Measurements from ENCODE around the gene FTO. TPM values are rescaled to one million over a fixed set of nuclear protein-coding genes. Genes with fewer than 3 reads are reported as not detected.

Gene FTO
- total and polyA plus RNA-seq, 2 of the 13 experiments (the other 11 are each of a cell fraction or from before 2014, with no cell fraction given): 41.6 to 55.8 TPM

DNA sequence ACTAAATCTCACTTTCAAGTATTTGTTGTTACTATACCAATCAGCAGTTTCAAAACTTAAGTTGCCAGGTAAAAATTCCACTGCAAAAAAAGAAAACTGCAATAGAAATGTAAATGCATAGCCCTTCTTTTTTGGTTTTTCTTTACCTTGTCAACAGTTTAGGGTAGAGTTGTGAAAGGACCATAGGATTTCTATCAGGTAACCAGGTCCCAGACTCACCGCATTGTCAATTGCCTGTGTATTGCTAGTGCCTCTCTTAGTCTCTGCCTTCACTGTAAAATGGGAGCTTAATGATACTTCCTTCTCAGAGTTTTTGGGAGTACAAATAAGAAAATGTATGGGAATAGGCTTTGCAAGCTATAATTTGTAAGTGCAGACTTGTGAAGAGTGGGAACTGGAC, 145.0 kb downstream of the FTO start (continued):
- TF ChIP-seq, protein P1, sequence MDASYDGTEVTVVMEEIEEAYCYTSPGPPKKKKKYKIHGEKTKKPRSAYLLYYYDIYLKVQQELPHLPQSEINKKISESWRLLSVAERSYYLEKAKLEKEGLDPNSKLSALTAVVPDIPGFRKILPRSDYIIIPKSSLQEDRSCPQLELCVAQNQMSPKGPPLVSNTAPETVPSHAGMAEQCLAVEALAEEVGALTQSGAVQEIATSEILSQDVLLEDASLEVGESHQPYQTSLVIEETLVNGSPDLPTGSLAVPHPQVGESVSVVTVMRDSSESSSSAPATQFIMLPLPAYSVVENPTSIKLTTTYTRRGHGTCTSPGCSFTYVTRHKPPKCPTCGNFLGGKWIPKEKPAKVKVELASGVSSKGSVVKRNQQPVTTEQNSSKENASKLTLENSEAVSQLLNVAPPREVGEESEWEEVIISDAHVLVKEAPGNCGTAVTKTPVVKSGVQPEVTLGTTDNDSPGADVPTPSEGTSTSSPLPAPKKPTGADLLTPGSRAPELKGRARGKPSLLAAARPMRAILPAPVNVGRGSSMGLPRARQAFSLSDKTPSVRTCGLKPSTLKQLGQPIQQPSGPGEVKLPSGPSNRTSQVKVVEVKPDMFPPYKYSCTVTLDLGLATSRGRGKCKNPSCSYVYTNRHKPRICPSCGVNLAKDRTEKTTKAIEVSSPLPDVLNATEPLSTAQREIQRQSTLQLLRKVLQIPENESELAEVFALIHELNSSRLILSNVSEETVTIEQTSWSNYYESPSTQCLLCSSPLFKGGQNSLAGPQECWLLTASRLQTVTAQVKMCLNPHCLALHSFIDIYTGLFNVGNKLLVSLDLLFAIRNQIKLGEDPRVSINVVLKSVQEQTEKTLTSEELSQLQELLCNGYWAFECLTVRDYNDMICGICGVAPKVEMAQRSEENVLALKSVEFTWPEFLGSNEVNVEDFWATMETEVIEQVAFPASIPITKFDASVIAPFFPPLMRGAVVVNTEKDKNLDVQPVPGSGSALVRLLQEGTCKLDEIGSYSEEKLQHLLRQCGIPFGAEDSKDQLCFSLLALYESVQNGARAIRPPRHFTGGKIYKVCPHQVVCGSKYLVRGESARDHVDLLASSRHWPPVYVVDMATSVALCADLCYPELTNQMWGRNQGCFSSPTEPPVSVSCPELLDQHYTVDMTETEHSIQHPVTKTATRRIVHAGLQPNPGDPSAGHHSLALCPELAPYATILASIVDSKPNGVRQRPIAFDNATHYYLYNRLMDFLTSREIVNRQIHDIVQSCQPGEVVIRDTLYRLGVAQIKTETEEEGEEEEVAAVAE (CRISPR knock-in tag; IDR thresholded peaks at IDR 0.05; ENCODE audit: borderline replicate concordance): no peak
- TF ChIP-seq, protein P2, sequence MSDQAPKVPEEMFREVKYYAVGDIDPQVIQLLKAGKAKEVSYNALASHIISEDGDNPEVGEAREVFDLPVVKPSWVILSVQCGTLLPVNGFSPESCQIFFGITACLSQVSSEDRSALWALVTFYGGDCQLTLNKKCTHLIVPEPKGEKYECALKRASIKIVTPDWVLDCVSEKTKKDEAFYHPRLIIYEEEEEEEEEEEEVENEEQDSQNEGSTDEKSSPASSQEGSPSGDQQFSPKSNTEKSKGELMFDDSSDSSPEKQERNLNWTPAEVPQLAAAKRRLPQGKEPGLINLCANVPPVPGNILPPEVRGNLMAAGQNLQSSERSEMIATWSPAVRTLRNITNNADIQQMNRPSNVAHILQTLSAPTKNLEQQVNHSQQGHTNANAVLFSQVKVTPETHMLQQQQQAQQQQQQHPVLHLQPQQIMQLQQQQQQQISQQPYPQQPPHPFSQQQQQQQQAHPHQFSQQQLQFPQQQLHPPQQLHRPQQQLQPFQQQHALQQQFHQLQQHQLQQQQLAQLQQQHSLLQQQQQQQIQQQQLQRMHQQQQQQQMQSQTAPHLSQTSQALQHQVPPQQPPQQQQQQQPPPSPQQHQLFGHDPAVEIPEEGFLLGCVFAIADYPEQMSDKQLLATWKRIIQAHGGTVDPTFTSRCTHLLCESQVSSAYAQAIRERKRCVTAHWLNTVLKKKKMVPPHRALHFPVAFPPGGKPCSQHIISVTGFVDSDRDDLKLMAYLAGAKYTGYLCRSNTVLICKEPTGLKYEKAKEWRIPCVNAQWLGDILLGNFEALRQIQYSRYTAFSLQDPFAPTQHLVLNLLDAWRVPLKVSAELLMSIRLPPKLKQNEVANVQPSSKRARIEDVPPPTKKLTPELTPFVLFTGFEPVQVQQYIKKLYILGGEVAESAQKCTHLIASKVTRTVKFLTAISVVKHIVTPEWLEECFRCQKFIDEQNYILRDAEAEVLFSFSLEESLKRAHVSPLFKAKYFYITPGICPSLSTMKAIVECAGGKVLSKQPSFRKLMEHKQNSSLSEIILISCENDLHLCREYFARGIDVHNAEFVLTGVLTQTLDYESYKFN (CRISPR knock-in tag; conservative IDR thresholded peaks at IDR 0.05): peak; percentile 10
- TF ChIP-seq CC2D1A (CRISPR knock-in tag; IDR thresholded peaks at IDR 0.05) (0 out of 2 replicates have a peak, but pooled peaks have one; percentile 5), SOX6 (IDR thresholded peaks at IDR 0.05) (no peak), SOX6 (CRISPR knock-in tag; IDR thresholded peaks at IDR 0.05) (0 out of 2 replicates have a peak, but pooled peaks have one; percentile 25), TBX2 (CRISPR knock-in tag; IDR thresholded peaks at IDR 0.05; ENCODE audit: borderline replicate concordance) (no peak), DPF2 (CRISPR knock-in tag; IDR thresholded peaks at IDR 0.05; ENCODE audit: borderline replicate concordance, low read depth) (0 out of 2 replicates have a peak, but pooled peaks have one; percentile 8), HDAC1 (CRISPR knock-in tag; IDR thresholded peaks at IDR 0.05) (0 out of 2 replicates have a peak, but pooled peaks have one; percentile 34), CBFB (CRISPR knock-in tag; IDR thresholded peaks at IDR 0.05) (no peak), ZMYM4 (CRISPR knock-in tag; IDR thresholded peaks at IDR 0.05) (no peak), ZC3H4 (CRISPR knock-in tag; IDR thresholded peaks at IDR 0.05; ENCODE audit: borderline replicate concordance) (no peak), ZNF160 (CRISPR knock-in tag; IDR thresholded peaks at IDR 0.05) (no peak), FOSL1 (CRISPR knock-in tag; IDR thresholded peaks at IDR 0.05; ENCODE audit: borderline replicate concordance) (no peak), PHF21A (CRISPR knock-in tag; IDR thresholded peaks at IDR 0.05) (0 out of 2 replicates have a peak, but pooled peaks have one; percentile 6), LCORL (IDR thresholded peaks at IDR 0.05) (no peak), LCORL (CRISPR knock-in tag; IDR thresholded peaks at IDR 0.05) (peak; percentile 4; the same call in 1 of the 2 replicates)
- TF ChIP-seq, protein P3, sequence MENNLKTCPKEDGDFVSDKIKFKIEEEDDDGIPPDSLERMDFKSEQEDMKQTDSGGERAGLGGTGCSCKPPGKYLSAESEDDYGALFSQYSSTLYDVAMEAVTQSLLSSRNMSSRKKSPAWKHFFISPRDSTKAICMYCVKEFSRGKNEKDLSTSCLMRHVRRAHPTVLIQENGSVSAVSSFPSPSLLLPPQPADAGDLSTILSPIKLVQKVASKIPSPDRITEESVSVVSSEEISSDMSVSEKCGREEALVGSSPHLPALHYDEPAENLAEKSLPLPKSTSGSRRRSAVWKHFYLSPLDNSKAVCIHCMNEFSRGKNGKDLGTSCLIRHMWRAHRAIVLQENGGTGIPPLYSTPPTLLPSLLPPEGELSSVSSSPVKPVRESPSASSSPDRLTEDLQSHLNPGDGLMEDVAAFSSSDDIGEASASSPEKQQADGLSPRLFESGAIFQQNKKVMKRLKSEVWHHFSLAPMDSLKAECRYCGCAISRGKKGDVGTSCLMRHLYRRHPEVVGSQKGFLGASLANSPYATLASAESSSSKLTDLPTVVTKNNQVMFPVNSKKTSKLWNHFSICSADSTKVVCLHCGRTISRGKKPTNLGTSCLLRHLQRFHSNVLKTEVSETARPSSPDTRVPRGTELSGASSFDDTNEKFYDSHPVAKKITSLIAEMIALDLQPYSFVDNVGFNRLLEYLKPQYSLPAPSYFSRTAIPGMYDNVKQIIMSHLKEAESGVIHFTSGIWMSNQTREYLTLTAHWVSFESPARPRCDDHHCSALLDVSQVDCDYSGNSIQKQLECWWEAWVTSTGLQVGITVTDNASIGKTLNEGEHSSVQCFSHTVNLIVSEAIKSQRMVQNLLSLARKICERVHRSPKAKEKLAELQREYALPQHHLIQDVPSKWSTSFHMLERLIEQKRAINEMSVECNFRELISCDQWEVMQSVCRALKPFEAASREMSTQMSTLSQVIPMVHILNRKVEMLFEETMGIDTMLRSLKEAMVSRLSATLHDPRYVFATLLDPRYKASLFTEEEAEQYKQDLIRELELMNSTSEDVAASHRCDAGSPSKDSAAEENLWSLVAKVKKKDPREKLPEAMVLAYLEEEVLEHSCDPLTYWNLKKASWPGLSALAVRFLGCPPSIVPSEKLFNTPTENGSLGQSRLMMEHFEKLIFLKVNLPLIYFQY (CRISPR knock-in tag; IDR thresholded peaks at IDR 0.05; ENCODE audit: borderline replicate concordance): no peak
- TF ChIP-seq, protein P4, sequence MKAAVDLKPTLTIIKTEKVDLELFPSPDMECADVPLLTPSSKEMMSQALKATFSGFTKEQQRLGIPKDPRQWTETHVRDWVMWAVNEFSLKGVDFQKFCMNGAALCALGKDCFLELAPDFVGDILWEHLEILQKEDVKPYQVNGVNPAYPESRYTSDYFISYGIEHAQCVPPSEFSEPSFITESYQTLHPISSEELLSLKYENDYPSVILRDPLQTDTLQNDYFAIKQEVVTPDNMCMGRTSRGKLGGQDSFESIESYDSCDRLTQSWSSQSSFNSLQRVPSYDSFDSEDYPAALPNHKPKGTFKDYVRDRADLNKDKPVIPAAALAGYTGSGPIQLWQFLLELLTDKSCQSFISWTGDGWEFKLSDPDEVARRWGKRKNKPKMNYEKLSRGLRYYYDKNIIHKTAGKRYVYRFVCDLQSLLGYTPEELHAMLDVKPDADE (CRISPR knock-in tag; IDR thresholded peaks at IDR 0.05): no peak
